Measurements from ENCODE around the gene IYD.

- TF ChIP-seq CTCF (IDR thresholded peaks at IDR 0.05) (no peak), EP300 (IDR thresholded peaks at IDR 0.05; ENCODE audit: borderline replicate concordance in 1 of 2, low read depth in 1 of 2, low read length in 1 of 2) (no peak), GABPA (IDR thresholded peaks at IDR 0.05; ENCODE audit: low read depth) (no peak), RAD21 (IDR thresholded peaks at IDR 0.05; ENCODE audit: low read length) (no peak), MXI1 (IDR thresholded peaks at IDR 0.05; ENCODE audit: low read depth, low read length) (no peak), GATA2 (CRISPR knock-in tag; IDR thresholded peaks at IDR 0.05) (no peak), TAF1 (IDR thresholded peaks at IDR 0.05; ENCODE audit: borderline replicate concordance, low read depth, low read length) (no peak), NRF1 (IDR thresholded peaks at IDR 0.05; ENCODE audit: low read depth, low read length) (no peak), FOXJ3 (CRISPR knock-in tag; IDR thresholded peaks at IDR 0.05) (no peak), YY1 (IDR thresholded peaks at IDR 0.05; ENCODE audit: low read depth) (no peak), POLR2AphosphoS5 (IDR thresholded peaks at IDR 0.05; ENCODE audit: low read depth, low read length) (no peak)
Observed at GRCh38 chr6:150403458-150404246, 34.8 kb downstream of the IYD start.
